NB4 (cell line): Measurements from ENCODE around the gene AHRR.

Experiments
- MYC ChIP-seq: IDR thresholded peaks from 2 replicates; pipeline ENCODE4 v1.6.1; 2011; ENCODE audit warnings: low read depth, low read length
- POLR2A ChIP-seq: IDR thresholded peaks from 2 replicates; pipeline ENCODE4 v1.6.1; 2011; ENCODE audit warnings: mild to moderate bottlenecking; ENCODE audit not compliant: insufficient read length; ENCODE audit errors: extremely low read depth
- TF ChIP-seq, protein P1 (sequence below): IDR thresholded peaks from one replicate; pipeline ENCODE4 v1.5.1; 2012; ENCODE audit warnings: low read depth, low read length
- TF ChIP-seq, protein P2 (sequence below): IDR thresholded peaks from 2 replicates; pipeline ENCODE4 v1.6.1; 2011; ENCODE audit warnings: low read depth, low read length

DNA sequence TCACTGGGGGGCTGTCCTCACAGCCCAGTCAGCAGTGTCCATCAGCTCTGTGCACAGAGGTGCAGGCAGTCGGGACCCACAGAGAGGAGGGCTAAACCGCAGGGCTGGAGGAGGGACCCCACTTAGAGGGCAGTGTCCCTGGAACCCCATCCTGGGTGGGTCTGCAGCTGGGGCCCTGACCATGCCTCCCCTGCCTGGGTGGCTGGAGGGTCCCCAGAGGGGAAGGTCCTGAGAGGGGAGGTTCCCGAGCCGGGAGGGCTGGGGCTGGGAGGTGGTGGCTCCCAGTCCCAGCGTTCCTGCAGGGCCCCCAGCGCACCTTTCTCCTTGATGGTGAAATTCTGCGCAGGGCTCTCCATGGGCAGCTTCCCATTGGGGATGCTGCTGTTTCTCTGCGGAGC lies 154.2 kb downstream of the AHRR start:
- TF ChIP-seq, protein P1, sequence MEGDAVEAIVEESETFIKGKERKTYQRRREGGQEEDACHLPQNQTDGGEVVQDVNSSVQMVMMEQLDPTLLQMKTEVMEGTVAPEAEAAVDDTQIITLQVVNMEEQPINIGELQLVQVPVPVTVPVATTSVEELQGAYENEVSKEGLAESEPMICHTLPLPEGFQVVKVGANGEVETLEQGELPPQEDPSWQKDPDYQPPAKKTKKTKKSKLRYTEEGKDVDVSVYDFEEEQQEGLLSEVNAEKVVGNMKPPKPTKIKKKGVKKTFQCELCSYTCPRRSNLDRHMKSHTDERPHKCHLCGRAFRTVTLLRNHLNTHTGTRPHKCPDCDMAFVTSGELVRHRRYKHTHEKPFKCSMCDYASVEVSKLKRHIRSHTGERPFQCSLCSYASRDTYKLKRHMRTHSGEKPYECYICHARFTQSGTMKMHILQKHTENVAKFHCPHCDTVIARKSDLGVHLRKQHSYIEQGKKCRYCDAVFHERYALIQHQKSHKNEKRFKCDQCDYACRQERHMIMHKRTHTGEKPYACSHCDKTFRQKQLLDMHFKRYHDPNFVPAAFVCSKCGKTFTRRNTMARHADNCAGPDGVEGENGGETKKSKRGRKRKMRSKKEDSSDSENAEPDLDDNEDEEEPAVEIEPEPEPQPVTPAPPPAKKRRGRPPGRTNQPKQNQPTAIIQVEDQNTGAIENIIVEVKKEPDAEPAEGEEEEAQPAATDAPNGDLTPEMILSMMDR: no peak
- TF ChIP-seq, protein P2, sequence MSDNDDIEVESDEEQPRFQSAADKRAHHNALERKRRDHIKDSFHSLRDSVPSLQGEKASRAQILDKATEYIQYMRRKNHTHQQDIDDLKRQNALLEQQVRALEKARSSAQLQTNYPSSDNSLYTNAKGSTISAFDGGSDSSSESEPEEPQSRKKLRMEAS: no peak
- TF ChIP-seq MYC (no peak), POLR2A (no peak)
